HG02840 (cell line): ENCODE measurements around the gene SHC2.
"Not testable (repeated sequence)": the region's sequence is repeated elsewhere in the genome, so short reads cannot be mapped to it uniquely, and the experiment has no call there.

Experiments used
- ATAC-seq: cut with Tn5 transposase; IDR thresholded peaks from one replicate; pipeline ENCODE4 v1.9.1; 2021; ENCODE audit warnings: mild to moderate bottlenecking, moderate library complexity, moderate number of reproducible peaks; ENCODE audit not compliant: unreplicated experiment, low FRiP score

Gene SHC2

DNA sequence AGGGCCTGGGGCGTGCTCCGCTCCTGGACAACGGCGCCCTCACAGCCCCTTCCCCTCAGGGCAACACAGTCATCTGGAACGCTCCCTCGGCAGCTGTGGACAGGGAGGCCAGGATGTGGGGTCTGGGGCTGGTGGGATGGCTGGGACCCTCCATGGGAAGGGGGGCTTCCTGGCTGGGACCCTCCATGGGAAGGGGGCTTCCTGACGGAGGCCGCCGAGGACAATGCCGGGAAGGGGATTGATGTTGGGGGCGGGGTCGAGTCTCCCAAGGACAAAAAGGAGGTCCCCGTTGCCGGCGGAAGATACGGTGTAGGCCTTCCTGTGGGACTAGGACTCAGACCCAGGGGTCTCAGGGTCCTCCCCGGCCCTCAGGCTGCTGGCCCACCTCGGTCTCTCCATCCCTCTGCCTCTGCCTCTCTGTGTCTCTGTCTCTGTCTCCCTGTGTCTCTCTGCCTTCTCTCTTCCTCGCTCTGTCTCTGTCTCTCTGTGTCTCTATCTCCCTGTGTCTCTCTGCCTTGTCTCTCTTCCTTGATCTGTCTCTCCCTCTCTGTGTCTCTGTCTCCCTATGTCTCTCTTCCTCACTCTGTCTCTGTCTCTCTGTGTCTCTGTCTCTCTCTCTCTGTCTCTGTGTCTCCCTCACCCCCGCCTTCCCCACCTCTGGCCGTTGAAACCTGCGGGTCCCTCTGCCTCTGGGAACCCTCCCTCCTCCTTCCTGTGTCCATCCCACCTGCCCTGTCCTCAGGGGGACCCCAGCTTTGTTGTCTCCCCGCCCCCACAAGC, 32.7 kb upstream of the SHC2 start:
- ATAC-seq, result no peak

DNA sequence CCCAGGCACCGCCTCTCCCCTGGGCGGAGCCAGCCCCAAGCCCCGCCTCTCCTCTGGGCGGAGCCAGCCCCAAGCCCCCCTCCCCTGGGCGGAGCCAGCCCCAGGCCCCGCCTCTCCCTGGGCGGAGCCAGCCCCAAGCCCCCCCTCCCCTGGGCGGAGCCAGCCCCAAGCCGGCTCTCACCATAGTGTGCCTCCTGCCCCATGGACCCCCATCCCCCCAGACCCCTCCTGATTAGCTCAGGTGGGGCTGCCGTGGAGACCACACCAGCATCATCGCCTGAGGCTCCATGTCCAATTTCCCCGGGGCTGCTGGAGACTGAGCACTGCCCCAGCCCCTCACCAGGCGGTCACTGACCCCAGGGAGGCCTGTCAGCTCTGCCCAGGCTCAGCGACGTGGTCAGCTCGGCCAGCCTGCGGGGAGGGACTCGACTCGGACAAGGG, 31.3 kb upstream of the SHC2 start:
- no peak for ATAC-seq

DNA sequence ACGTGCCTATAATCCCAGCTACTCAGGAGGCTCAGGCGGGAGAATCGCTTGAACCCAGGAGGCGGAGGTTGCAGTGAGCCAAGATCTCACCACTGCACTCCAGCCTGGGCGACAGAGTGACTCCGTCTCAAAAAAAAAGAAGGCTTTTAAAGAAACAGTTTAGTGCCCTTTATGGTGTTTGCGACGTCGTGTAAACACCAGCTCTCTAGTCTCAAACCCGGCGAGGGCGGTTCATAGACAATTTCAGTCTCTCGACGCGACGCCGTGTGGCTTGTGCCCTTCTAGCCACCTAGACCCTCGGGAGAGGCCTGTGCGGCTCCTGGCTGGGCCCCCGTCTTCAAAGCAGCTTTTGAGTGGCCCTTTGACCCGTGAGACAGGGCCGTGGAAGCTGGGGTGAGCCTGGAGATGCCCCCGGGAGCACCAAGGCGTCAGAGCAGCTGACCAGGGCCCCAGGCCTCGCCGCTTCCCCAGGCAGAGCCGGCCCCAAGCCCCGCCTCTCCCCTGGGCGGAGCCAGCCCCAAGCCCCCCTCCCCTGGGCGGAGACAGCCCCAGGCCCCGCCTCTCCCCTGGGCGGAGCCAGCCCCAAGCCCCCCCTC, 30.4 kb upstream of the SHC2 start:
- no peak for ATAC-seq

DNA sequence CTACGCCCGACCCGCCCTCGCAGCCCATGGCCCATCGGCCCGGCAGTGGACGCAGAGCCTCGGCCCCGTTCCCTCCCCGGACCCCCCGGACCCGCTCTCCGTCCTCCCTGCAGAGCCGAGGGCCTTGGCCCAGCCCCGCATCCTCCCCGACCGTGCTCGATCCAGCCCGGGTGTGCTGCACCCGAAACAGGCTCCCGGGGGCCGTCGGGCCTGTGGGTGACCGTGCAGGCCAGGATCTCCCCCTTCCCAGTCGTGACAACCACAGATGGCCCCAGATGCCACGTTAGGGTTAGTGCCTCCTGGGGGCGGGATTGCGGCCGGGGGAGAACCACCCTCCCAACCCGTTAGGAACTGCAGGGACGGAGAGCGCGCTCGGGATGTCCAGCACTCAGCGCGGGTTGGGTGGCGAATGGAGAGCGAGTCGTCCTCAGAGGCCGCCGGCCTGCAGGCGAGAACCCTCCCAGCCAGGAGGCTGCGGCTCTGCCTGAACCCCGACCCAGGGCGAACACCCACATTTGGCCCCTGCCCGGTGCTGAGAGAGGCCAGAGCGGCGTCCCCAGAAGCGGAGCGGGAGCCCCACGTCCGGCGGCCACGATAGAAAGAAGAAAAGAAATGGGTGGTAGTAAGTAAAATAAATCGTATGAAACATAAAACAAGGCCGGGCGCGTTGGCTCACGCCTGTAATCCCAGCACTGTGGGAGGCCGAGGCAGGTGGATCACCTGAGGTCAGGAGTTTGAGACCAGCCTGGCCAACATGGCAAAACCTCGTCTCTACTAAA, 28.8 kb upstream of the SHC2 start:
- no peak for ATAC-seq

DNA sequence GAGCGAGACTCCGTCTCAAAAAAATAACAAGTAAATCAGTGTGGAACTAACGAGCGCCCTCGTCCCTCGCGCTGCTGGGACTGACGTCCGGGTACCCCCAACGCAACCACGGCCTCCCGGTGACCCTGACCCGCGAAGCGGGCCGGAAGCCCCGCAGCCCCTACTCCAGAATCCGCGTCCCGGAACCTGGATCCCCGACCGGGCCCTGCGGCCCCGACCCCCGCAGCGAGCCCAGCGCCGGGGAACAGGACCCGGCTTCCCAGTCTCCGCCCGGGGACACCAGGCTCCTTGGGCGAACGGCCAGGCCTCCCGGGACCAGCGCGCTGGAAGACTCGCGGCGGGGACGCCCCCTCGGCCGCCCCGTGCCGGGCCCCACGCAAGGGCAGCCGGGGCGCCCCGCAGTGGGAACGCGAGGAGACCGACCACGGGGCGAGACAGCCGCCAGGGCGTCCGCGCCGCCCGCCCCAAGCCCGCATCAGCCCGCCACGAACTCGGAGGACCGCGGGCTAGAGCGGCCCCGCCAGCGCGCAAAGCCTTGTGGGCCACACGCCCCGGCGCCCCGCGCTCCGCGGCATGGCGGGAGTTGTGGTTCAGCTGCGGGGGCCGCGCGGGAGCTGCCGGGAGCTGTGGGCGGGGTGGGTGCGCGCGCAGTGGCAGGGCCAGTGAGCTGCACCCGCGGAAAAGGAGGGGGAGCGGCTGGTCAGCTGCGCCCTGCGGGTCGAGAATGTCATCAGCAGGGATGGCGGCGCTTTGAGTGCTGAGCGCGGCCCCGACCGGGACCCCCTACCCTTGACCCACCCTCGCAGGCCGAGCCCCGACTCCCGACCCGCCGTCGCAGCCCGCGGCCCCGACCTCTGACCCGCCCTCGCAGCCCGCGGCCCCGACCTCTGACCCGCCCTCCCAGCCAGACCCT, 27.9 kb upstream of the SHC2 start:
- peak; percentile 83 for ATAC-seq

DNA sequence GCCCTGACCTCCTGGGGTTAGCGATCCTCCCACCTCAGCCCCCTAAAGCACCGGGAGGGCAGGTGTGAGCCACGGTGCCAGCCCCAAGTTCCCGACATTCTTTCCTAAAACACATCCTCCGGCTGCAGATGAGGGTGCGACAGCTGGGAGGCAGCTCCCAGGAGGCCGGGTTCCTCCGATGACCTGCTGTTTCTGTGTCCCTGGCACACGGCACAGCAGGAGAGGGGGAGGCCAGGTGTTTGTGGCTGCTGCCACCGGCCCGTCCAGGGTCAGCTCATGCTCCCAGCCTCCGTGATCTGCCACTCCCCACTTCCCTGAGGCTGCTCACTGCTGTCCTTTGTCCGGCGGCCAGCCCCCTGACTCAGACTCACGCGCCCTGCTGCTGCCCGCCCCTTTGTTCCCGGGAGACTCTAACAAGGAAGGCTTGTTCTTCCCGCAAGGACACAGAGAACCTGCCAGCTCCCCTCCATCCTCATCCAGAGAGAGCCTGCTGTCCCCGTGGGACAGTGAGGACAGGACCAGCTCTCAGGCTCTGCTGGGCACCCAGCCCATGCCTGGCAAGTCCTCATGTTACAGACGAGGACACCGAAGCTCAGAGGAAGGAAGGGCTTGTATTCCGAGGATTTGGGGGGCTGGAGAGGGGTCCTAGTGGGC, 24.9 kb upstream of the SHC2 start:
- no peak for ATAC-seq

DNA sequence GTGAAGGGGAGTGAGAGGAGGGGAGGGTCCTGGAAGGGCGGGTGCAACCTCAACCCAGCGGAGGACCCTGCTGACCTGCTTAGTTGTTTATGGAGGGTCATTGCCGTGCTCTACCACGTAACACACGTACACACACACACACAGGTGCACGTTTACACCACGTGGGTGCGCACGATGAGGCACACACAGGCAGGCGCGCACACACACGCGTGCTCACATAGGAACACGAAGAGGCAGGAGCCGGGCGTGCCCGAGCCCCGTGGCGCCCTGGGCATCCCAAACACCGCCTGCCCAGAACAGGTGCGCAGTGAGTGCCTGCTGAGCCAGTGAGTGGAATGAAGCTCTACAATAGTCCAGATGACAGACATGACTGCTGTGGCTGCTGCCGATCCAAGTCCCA, 24.2 kb upstream of the SHC2 start:
- no peak for ATAC-seq

DNA sequence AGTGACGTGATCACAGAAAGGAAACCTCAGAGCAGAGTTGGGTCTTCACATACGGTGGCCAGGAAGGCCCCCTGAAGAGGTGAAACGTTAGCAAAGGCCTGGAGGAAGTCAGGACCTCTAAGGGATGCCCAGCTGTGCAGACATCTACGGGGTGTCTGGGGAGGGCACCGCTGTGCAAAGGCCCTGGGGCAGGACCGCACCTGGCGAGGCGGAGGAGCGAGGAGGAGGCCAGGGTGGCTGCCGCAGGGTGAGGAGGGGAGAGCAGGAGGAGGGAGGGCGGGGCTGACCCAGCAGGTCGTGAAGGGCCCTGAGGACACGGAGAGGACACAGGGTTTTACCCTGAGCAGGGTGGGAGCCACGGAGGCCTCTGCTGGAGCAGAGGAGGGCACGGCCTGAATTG, 23.7 kb upstream of the SHC2 start:
- ATAC-seq, result no peak

DNA sequence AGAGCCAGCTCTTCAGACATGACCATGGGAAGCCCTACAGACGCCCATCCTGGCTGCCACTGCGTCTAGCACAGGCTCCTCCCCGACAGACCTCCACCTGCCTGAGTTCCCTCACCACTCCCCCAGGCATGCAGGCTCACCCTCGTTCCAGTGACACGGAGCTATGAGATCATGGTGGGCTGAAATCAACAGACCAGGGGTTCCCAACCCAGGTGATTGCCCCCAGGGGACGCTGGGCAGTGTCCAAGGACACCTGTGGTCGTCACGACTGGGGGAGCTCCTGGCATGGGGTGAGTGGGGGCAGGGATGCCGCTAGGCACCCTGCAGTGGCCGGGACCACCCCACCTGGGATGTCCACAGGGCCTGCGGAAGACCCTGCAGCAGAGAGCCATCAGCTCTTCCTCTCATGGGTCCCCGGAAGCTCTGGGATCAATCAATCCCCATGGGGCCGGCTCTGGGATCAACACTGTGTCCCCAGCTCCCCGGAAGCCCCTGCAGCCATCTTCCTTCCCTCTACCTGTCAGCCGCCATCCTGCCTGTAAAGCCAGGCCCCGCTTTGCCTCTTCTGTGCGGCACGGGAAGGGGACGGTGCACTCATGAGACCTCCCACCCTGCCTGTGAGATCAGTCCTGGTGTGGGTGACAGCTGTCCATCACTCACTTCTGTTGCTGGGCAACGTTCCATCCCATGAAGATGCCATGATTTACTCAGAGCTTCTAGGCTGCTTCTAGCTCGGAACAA, 22.7 kb upstream of the SHC2 start:
- ATAC-seq, result no peak

DNA sequence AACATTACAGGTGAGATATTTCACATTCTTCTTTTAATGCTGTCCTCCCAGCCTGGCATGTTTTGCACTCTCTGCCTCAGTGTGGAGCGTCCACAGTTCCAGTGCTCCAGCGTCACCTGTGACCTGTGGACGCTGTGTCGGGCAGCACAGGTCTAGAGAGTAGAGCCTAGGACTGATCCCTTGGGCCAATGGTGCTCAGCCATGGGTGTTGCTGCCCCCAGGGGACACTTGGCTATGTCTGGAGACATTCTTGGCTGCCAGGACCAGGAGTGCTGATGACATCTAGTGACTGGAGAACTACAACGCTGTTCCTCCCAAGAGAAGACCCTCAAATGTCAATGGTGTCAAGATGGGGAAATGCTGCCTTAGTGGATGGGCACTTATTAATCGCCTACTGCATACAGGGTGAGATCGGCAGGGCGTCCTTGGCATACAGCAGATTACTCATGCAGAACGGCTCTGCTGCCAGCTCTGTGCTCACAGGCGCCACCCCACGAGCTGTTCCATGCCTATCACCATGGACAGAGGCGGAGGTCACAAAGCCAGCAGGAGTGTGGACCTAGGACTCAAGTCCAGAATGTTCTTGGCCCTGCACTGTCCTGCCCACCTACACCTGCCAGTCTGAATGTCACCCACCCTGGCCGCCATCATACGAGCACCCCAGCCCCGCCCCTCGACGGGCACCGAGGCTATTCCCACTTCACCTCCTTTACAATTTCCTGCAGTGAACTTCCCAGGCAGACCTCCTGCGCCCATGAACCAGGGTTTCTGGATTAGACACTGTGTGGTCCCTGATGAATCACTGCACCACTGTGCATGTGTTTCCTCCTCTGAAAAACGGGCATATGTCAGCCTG, 21.6 kb upstream of the SHC2 start:
- no peak for ATAC-seq

DNA sequence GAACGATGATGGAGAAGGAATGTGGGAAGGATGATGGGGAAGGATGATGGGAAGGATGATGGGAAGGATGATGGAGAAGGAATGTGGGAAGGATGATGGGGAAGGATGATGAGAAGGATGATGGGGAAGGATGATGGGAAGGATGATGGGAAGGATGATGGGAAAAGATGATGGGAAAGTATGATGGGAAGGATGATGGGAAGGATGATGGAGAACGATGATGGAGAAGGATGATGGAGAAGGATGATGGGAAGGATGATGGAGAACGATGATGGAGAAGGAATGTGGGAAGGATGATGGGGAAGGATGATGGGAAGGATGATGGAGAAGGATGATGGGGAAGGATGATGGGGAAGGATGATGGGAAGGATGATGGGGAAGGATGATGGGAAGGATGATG, 20.3 kb upstream of the SHC2 start:
- not testable (repeated sequence) for ATAC-seq

DNA sequence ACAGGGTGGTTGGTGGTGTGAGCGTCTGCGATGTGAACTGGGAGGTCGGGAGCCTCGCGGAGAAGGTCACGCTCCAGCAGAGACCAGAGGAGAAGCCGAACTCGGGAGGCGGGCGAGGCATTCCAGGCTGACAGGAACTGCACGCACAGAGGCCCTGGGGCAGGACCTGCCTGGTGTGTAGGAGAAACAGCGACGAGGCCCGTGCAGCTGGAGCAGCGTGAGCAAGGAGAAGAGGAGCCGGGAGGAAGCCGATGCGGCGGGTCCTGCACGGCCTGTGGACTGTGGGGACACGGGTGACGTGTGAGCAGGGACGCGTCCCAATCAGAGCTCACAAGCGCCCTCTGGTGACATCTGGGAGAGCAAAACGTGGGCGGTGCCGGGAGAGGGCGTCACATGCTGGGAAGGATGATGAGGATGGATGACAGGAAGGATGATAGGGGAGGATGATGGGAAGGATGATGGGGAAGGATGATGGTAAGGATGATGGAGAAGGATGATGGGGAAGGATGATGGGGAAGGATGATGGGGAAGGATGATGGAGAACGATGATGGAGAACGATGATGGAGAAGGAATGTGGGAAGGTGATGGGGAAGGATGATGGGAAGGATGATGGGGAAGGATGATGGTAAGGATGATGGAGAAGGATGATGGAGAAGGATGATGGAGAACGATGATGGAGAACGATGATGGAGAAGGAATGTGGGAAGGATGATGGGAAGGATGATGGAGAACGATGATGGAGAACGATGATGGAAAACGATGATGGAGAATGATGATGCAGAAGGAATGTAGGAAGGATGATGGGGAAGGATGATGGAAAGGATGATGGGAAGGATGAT, 19.4 kb upstream of the SHC2 start:
- no peak for ATAC-seq

DNA sequence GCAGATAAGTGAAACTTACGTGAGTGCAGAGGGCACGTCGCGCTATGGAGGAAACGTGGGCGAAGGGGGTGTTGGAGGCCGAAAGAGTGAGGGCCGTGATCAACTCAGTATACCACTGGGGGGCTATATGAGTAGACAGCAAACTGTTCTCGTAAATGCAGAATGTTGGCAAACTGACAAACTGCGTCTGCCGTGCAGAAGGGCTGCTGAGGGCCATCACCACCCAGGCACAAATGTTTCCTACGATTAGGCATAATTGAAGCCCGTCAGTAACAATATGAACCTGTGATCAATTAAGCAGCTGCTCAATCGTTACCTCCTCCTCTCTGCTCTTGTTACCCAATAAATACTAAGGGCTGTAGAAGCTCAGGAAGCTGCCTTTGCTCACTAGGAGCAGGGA, 18.1 kb upstream of the SHC2 start:
- no peak for ATAC-seq

DNA sequence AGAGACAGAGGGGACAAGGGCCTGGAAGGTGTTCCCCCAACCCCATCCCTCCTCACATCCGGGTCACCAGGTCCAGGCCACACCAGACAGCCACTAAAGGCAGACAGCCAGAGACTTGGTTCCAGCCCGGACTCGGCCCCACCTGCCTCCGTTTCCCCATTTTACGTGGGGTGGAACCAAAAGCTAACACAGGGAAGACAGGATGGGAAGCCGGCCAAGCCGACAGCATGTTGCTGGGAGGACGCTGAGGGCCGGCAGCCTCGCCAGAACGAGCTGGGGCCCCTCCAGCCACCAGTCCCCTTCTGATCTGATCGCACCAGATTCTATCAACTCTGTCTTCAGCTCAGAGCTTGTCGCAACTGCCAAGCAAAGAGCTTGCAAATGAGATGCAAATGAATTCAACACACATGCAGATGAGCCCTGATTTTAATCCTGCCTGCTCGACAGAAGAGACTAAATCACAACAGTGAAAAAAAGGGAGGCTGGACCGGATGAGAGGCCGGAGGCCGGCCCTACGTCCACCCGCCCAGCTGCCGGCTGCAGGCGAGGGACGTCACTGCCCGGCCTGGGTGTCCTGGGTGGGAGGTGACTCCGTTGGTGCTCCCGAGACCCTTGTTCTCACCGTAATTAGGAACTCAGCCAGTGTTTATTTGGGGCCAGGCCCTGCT, 17.5 kb upstream of the SHC2 start:
- no peak for ATAC-seq

DNA sequence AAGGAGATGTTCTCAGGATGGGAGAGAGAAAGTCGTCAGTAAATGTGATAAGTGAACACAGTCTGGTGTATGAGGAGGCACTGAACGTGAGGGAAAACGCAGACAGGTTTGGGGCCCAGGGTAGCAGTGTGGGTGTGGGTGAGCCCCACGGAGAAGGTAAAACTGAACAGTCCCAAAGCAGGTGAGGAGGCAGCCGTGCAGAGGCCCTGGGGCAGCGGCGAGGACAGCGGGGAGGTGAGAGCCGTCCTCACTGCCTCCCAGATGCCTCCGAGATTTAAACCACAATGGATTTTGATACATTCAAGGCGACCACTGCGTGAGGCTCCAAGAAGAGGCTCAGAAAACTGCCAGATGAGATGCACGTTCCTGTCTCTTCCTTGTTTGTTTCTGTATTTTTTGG, 14.5 kb upstream of the SHC2 start:
- no peak for ATAC-seq

DNA sequence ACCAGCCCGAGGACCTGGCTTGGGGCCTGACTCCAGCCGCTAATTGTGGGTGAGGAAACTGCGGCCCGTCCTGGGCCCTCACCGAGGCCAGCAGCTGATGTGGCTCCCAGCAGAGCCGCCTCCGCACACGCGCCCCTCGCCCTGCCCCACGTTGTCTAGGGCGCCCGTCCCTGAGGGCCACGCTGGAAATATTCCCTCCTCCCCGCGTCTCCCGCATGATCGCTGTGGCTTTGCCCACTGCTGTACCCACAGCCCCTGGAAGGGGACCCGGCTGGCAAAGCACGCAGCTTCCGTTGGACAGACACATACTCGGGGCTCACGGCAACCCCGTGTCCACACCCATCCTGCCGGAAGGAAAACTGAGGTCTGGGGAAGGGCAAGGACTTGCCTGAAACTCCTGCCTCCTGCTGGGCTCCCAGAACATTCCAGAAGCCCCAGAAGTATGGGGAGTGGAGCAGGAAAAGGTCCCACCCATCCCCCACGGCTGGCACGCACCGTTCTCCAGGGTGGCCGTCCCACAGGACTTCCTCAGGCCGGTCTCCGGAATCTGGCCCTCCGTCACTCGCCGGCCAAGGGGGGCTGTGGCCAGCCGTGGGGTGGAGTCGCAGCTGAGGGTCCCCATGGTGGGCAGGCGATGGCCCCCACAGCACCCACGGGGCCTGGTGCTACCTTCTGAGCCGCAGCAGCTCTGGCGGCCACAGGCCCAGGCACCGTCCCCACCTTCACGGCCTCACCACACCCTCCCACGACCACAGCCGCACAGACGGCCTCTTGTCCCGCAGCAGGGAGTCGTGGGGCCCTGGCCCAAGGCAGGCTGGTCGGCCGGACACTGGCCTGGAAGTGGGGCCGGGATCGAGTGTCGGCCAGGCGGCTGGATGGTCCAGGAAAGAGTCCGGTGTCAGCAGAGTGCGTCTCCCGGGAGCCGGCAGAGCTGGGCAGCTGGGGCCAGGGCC, 13.6 kb upstream of the SHC2 start:
- no peak for ATAC-seq
